Large intestine (tissue), 3 donors: ENCODE results near the gene C9orf57. TPM values are rescaled to one million over a fixed set of nuclear protein-coding genes. Genes with fewer than 3 reads are reported as not detected.
"Not testable (repeated sequence)": the region's sequence is repeated elsewhere in the genome, so short reads cannot be mapped to it uniquely, and the experiment has no call there.

ENCODE experiments used
- DNase-seq, 2 donors: peaks; one replicate each; pipeline versions ENCODE4 v3.0.0 to v3.0.0-alpha.2; 2013
- H3K27ac ChIP-seq: one replicate; pipeline ENCODE4 v1.5.1; 2013; ENCODE audit warnings: low read length
- H3K27me3 ChIP-seq: 2 replicates; pipeline ENCODE4 v1.6.1; 2013; ENCODE audit warnings: low read length; ENCODE audit not compliant: control insufficient read depth, insufficient read depth
- H3K36me3 ChIP-seq: 2 replicates; pipeline ENCODE4 v1.6.1; 2013; ENCODE audit warnings: low read length; ENCODE audit not compliant: control insufficient read depth, insufficient read depth
- H3K4me1 ChIP-seq: one replicate; pipeline ENCODE4 v1.6.1; 2013; ENCODE audit warnings: low read length; ENCODE audit not compliant: control insufficient read depth, insufficient read depth
- H3K4me3 ChIP-seq: one replicate; pipeline ENCODE4 v1.5.1; 2013; ENCODE audit warnings: low read length
- H3K9me3 ChIP-seq: one replicate; pipeline ENCODE4 v1.6.1; 2013; ENCODE audit warnings: mild to moderate bottlenecking, low read depth, low read length, moderate library complexity; ENCODE audit not compliant: control insufficient read depth
- WGBS: methylation state at CpG from one replicate; pipeline ENCODE4 v1.1.5; 2013; ENCODE audit warnings: low lambda C conversion rate; ENCODE audit not compliant: insufficient coverage; 5-methylcytosine and 5-hydroxymethylcytosine counted together
- polyA plus RNA-seq: library from polyadenylated mRNA; unstranded; fragments of 120-200 nt; gene quantifications from one replicate; pipeline ENCODE4 v1.2.1, GENCODE V29; 2013

The C9orf57 gene
- polyA plus RNA-seq, 1 donor, result not detected

- Histone ChIP-seq H3K36me3 (no peaks in the 10 kb centered on the region), H3K4me1 (peaks cover 23% of the 10 kb centered on the region), H3K9me3 (no peaks in the 10 kb centered on the region), H3K27me3 (no peaks in the 10 kb centered on the region), H3K27ac (peak overlapping the region; percentile 66), H3K4me3 (no peak overlapping the region)
- peak in 1 of 2 donors; percentile 87 for DNase-seq
- WGBS, result no CpG with 5 or more reads among the region's 2 CpGs
Observed at GRCh38 chr9:72030767-72031166, 29.6 kb downstream of the C9orf57 start.

- H3K9me3 ChIP-seq, result no peaks in the 10 kb centered on the region
- H3K4me3 ChIP-seq, result no peak overlapping the region
- peaks cover 19% of the 10 kb centered on the region for H3K4me1 ChIP-seq
- no peak for DNase-seq
- no peaks in the 10 kb centered on the region for H3K36me3 ChIP-seq
- H3K27me3 ChIP-seq, result no peaks in the 10 kb centered on the region
- WGBS, result no CpG with 5 or more reads among the region's 1 CpG
- H3K27ac ChIP-seq, result peak overlapping the region; percentile 1
Observed at GRCh38 chr9:72029986-72030385, 30.4 kb downstream of the C9orf57 start.

- Histone ChIP-seq H3K9me3 (no peaks in the 10 kb centered on the region), H3K27ac (no peak overlapping the region), H3K4me3 (no peak overlapping the region), H3K36me3 (no peaks in the 10 kb centered on the region), H3K4me1 (peaks cover 21% of the 10 kb centered on the region), H3K27me3 (no peaks in the 10 kb centered on the region)
- no CpG with 5 or more reads among the region's 3 CpGs for WGBS
- DNase-seq, result peak in 1 of 2 donors; percentile 36
Observed at GRCh38 chr9:72025906-72026305, 34.5 kb downstream of the C9orf57 start.

GRCh38 chr9:72023596-72023995, 36.8 kb downstream of the C9orf57 start:
- peak overlapping the region; percentile 3 for H3K27ac ChIP-seq
- H3K4me3 ChIP-seq, result no peak overlapping the region
- H3K27me3 ChIP-seq, result no peaks in the 10 kb centered on the region
- WGBS, result 37% methylated on average over 3 of the region's 4 CpGs
- no peaks in the 10 kb centered on the region for H3K9me3 ChIP-seq
- H3K36me3 ChIP-seq, result no peaks in the 10 kb centered on the region
- peak in 1 of 2 donors; percentile 53 for DNase-seq
- H3K4me1 ChIP-seq, result peaks cover 17% of the 10 kb centered on the region

DNA sequence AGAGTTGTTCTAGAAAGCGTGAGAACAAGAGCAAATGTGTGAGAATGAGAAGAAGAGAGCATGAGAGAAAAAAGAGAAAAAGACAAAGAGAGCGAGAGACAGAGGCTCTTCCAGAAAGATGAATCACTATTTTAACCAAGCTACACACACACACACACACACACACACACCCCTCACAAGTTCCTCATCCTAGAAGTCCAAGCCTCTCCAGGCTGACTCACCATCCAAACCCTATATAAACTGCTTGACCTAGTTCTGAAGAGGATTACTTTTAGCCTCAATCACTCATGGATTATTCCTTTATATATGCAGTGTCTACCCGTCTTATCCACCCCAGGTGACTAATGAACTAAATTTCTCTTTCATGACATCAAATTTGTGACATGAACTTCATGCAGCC, 37.6 kb downstream of the C9orf57 start:
- 80% methylated on average over 3 of the region's 3 CpGs for WGBS
- Histone ChIP-seq H3K27ac (peak overlapping the region; percentile 35), H3K9me3 (no peaks in the 10 kb centered on the region), H3K36me3 (no peaks in the 10 kb centered on the region), H3K27me3 (no peaks in the 10 kb centered on the region), H3K4me1 (peaks cover 17% of the 10 kb centered on the region), H3K4me3 (no peak overlapping the region)
- peak in 1 of 2 donors; percentile 59 for DNase-seq

DNA sequence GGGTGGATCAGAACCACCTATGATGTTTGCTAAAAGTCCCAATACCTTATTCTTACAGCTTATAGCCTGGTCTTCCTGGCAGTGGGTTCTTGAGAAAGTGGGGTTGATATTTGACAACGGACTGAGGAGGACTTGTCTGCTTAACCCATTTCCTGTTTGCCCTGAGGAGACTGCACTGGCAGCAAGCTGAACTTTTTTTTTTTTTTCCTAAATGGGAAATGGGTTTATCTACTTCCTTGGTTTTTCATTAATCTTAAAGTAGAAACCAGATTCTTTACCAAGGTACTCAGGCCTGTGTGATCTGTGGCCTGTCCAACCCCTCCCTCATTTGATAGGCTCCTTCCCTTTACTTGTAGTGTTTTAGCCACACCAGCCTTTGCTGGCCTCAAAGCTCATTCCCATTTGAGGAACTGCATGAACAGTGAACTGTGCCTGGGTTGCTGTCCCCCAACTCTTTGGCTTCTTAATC, 47.1 kb downstream of the C9orf57 start:
- Histone ChIP-seq H3K4me3 (no peak overlapping the region), H3K27ac (peak overlapping the region; percentile 88)
- no CpG with 5 or more reads among the region's 1 CpG for WGBS

DNA sequence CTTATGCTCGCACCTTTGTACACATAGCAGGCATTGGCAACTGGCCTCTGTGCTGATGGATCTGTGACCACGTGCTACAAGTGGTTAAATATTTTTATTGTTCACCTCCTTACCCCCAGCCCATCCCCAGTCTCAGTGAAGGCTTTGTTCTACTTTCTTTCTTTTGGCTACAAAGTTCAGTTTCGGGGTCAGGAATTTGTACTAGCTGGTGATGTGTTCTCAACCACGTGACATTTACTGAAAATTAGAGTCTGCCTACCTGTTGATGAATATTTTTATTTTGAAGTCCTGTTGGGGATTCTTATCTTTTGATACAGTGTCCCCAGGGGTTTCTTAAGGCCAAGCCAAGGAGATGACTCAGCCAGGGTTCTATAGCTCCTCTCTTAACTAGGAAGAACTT, 47.8 kb downstream of the C9orf57 start:
- no CpG with 5 or more reads among the region's 4 CpGs for WGBS
- Histone ChIP-seq H3K4me1 (peaks cover 19% of the 10 kb centered on the region), H3K9me3 (peaks cover 2% of the 10 kb centered on the region), H3K36me3 (no peaks in the 10 kb centered on the region), H3K27ac (peak overlapping the region; percentile 88), H3K4me3 (no peak overlapping the region), H3K27me3 (no peaks in the 10 kb centered on the region)
- DNase-seq, result peak; percentile 85 to 95

More for the DNA sequence above, 47.1 kb downstream of the C9orf57 start:
- DNase-seq, result peak; percentile 40 to 78
- Histone ChIP-seq H3K9me3 (no peaks in the 10 kb centered on the region), H3K27me3 (no peaks in the 10 kb centered on the region), H3K4me1 (peaks cover 19% of the 10 kb centered on the region), H3K36me3 (no peaks in the 10 kb centered on the region)

- H3K27ac ChIP-seq, DNase-seq, H3K36me3 ChIP-seq, H3K4me1 ChIP-seq, H3K4me3 ChIP-seq, H3K9me3 ChIP-seq, H3K27me3 ChIP-seq: not testable (repeated sequence)
- 100% methylated on average over 1 of the region's 20 CpGs for WGBS
Observed at GRCh38 chr9:72007726-72008125, 52.7 kb downstream of the C9orf57 start.

GRCh38 chr9:72006501-72006900, 53.9 kb downstream of the C9orf57 start:
- WGBS, result 100% methylated on average over 1 of the region's 5 CpGs
- Histone ChIP-seq H3K4me1 (no peaks in the 10 kb centered on the region), H3K36me3 (no peaks in the 10 kb centered on the region), H3K27me3 (no peaks in the 10 kb centered on the region), H3K27ac (no peak overlapping the region), H3K4me3 (no peak overlapping the region), H3K9me3 (peaks cover 3% of the 10 kb centered on the region)
- DNase-seq, result no peak

DNA sequence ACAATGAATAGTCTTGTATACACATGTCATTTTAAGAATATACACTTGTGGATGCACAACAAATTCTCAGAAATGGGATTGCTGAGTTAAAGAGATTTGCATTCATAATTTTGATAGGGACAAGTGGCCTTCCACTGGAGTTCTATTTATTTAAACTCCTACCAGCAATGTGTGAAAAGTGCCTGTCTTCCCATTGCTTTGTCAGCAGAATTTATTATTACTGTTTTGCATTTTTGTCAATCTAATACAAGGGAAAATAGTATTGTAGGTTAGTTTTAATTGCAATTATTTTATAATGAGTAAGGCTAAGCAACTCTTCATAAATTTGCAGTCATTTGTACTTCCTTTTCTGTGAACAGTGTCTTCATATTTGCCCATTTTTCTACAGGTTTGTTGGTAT, 55.0 kb downstream of the C9orf57 start:
- no peaks in the 10 kb centered on the region for H3K4me1 ChIP-seq
- H3K36me3 ChIP-seq, result no peaks in the 10 kb centered on the region
- H3K27me3 ChIP-seq, result no peaks in the 10 kb centered on the region

More for the DNA sequence above, 55.0 kb downstream of the C9orf57 start:
- Histone ChIP-seq H3K4me3 (no peak overlapping the region), H3K27ac (no peak overlapping the region), H3K9me3 (peaks cover 3% of the 10 kb centered on the region)
- DNase-seq, result no peak
